ENCODE results near the gene ULK3.

GRCh38 chr15:74791007-74791406 lies 51.9 kb downstream of the ULK3 start:
- TF ChIP-seq CTCF (IDR thresholded peaks at IDR 0.05): no peak
- TF ChIP-seq POLR2A (IDR thresholded peaks at IDR 0.05): no peak

All from esophagus squamous epithelium (tissue), 4 donors.